CD4-positive, alpha-beta T cell treated with Interferon alpha-2 for 1 hour (primary cell): ENCODE measurements around the gene SCN7A.
A peak's percentile ranks its signal among the peaks of the same experiment; 100 is the strongest.
"Not testable (repeated sequence)": the region's sequence is repeated elsewhere in the genome, so short reads cannot be mapped to it uniquely, and the experiment has no call there.

Experiments used
- DNase-seq, 2 donors: peaks; one replicate each; pipeline ENCODE4 v3.0.0-alpha.2; 2020 to 2022

SCN7A gene

GRCh38 chr2:166388481-166389070 lies 105.5 kb downstream of the SCN7A start:
- DNase-seq, result no peak

GRCh38 chr2:166385313-166385712 lies 108.7 kb downstream of the SCN7A start:
- no peak for DNase-seq

DNA sequence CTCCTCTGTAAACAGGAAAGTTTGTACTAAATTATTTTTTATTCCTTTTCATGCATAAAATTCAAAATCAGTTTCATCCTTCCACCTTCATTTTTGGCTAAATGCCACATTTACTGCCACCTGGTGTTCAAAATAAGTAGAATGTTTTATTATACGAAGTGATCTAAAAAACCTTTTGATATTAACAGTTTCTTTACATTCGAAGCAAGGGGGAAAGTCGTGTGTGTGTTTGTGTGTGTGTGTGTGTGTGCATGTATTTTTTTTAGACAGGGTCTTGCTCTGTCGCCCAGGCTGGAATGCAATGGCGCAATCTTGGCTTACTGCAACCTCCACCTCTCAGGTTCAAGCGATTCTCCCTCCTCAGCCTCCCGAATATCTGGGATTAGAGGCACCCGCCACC lies 109.3 kb downstream of the SCN7A start:
- no peak for DNase-seq

- DNase-seq, result no peak
These were observed 111.6 kb downstream of the SCN7A start for GRCh38 chr2:166382448-166382847.

DNA sequence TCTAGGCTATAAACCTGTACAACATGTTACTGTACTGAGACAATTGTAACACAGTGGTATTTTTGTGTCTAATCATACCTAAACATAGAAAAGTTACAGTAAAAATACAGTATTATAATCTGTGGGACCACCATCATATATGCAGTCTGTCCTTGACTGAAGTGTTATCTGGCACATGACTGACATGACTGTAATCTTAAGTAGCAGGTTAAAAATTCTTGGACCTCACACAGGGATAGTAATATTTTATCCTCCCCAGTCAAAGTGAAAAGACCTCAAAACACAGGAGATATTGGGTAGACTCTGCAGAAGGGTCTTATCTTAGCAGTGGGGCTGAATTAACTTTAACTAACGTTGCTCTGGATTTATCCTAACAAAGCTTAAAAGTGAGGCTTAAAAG lies 113.4 kb downstream of the SCN7A start:
- no peak for DNase-seq

GRCh38 chr2:166376873-166377272 lies 117.2 kb downstream of the SCN7A start:
- DNase-seq, result no peak

DNA sequence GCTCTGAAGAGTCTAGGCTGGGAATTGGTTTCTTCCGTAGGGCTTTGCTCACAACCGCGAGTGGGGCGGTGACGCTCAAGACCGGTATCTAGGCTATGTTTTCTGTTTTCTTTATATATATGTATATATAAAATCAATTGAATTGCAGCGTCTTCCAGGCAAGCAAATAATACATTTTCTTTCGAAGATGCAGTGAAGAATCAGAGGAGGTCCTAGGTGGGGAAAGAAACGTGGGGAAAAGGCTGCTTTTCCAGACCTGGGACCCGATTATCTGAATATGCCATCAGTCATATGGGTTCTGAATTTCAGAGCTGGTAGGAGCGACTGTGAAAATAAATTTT lies 117.6 kb downstream of the SCN7A start:
- no peak for DNase-seq

DNA sequence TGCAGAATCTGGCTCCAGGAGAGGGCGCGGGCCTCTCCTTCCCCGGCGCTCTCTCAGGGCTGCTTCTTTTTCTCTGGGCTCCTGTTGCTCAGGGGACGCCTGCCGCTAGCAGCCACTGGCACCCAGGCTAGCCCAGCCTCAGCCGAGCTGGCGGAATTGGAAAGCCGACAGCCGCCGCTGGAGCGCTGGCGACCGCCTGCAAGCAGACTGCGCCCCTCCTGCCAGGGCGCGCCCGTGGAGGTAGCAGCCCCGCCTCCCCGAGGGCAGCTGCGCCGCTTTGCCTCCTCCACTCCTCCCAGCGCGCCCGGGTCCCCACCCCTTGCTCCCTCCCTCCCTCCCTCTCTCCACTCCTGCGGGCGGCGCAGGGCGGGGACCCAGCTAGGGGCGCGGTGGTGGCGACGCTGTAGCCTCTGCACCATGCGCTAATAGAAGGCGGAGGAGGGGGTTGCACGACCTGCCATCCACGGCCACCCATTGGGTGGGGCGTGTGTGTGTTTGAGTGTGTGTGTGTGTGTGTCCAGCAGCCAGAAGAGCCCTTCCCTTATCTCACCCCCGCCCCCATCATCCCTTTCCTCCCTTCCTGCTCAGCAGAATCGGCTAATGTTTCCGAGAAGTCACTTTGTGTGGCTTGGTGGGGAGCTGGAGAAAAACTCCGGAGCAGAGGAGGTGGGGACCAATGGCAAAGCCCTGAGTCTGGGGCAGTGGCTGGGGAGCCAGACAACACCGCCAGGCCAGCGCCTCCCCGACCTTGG lies 118.1 kb downstream of the SCN7A start, which contains the start of gene SCN9A:
Gene SCN9A (minus strand): TSS at position 209 of the 752 bp plus-strand sequence. CDS start 64,188 bp downstream, outside the sequence.
- peak in 1 of 2 donors; percentile 15 for DNase-seq

- DNase-seq, result no peak
These were observed 118.8 kb downstream of the SCN7A start for GRCh38 chr2:166375195-166375735.

- no peak for DNase-seq
These were observed 120.1 kb downstream of the SCN7A start for GRCh38 chr2:166373951-166374350.

DNA sequence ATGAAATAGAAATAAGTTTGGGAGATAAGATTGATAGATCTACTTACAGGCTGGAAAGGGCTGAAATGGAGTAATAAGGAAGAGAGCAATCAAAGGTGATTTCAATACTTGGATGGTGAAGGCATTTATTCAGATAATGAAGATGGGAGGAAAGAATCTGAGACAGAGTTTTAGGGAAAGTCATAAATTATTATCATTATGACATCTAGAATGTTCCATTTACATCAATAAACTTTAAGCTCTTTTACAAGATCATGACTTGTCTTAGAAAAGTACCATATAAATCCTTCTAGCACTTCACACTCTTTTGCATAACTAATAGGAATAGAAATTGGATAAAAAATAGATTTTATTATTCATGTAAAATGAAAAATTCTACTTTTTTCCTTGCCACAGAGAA lies 120.5 kb downstream of the SCN7A start:
- DNase-seq, result no peak

DNA sequence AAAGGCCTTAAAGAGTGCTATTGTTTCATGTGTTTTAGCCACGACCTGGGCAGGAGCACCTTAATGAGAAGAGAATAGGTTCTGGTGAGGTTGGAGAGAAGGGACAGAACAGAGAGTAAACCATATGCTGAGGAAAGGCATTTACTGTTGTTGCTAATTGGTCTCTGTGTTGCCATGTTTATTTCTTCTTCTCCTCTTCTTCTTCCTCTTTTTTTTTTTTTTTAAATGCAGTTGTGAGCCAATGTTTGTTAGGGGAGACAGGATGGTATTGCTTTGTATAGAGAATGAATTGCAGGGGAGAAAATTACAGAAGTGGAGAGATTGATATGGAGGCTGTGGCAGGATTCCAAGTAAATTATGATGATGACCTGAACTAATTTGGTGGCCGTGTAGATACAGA lies 120.9 kb downstream of the SCN7A start:
- DNase-seq, result no peak

- DNase-seq, result no peak
These were observed 122.0 kb downstream of the SCN7A start for GRCh38 chr2:166372046-166372445.

DNA sequence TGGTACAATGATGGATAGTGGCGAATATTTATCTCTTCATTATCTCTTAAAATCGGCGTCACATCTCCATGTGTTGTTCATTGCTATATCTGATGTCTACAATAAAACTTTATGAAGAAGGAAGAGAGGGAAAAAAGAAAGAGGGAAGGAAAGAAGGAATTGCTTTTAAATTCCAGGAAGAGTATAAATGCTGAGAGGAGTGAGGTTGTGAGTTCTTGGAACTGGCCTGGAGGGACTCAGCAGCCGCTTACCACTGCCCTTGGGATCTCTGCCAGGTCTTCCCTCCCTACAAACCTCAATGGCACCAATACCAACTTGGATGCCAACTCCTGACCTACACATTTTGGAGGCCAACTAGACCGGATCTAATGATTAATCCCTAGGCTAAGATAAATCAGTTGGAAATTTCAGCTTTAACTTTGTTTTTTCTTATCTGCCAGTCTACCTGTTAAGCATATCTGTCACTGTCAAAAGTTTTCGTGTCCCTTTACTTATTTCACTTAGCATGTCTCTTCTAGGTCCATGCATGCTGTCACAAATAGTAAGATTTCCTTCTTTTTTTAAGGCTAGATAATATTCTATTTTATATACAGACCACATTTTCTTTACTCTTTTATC lies 128.1 kb downstream of the SCN7A start:
- DNase-seq, result no peak

DNA sequence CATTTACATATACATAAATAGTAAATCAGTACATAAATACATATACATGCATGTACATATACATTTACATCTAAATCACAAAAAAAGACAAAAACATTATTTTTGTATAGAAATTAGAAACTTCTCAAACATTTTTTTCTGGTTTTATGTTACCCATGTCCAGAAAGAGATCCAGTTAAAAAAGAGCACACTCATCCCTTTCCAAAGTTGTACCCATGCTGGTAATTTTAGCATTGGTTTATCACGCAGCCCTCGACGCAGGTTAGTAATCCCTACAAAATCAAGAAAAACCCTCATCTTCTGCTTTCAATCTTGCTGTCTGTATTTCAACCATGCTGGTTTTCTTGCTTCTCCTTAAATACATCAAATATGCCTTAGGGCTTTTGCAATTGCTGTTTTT lies 128.8 kb downstream of the SCN7A start:
- no peak for DNase-seq

DNA sequence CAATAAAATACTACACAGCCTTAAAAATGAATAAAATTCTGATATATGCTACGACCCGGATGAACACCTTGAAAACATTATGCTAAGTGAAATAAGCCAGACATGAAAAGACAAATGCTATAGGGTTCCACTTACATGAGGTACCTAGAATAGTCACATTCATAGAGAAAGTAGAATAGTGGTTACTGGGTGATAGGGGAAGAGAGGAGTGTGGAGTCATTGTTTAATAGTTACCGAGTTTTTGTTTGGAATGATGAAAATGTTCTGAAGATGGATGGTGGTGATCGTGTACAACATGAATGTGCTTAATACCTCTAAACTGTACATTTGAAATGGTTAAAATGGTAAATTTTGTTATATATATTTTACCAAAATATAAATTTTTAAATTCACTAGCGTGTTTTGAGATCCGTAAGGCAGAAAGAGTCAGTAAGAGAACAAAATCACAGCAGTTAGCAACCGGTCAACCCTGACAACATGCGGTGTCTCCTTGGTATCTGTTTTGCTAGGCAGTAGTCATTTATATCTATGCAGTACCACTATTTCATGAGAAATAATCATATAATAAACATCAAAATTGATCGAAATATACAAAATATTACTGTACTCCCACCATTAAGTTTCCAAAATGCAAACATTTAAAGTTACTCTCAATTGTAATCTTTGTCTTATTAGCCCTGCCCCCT lies 129.4 kb downstream of the SCN7A start:
- no peak for DNase-seq

DNA sequence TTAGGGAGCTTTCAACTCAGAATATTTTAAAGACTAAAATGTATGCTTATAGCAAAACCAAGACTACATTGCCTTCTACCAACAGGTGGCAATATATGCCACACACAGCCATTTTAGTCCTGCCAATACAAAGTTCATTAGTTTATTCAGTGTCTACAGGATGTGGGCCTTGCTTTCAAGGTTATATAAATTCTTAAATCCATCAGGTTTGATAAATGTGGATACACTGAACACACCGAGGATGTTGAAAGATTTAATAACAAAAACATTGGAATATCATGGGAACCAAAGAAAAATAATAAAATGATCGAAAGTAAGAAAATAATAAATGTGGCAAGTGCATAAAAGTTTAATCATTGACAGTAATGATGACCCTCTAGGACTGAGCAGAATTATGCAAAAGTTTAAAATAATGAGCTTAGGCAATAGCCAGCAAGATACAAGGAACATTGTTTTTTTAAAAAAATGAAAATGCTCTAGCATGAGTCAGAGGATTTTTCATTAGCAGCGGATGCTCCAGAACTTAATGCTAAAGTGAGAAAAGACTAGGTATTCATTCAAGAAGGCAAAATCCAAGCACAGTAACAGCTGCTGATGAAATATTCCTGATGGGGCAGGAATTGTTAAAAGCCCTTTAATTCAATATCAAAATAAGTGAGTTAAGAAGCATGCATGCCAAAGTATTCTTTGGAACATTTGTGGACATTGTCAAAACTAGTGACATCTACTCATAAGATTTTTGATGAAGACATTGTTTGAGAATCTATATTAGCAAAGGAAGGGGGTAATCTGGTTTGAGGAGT lies 132.5 kb downstream of the SCN7A start:
- DNase-seq, result no peak

DNA sequence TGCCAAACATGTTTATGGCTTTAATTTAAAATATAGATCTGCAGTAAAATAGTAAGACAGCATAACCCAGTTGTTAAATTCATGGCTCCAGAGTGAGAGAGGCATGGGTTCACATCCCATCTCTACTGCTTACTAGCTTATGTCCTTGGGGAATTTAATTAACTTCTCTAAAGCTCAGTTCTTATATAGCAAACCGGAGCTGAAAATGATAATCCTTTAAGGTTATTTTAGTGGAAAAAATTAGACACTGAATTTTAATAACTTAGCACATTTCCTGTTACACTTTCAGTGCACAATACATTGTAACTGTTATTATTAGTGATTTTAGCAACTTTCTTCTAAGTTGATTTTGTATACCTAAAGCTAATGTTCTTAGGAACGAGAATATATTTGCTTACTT lies 133.1 kb downstream of the SCN7A start:
- no peak for DNase-seq

DNA sequence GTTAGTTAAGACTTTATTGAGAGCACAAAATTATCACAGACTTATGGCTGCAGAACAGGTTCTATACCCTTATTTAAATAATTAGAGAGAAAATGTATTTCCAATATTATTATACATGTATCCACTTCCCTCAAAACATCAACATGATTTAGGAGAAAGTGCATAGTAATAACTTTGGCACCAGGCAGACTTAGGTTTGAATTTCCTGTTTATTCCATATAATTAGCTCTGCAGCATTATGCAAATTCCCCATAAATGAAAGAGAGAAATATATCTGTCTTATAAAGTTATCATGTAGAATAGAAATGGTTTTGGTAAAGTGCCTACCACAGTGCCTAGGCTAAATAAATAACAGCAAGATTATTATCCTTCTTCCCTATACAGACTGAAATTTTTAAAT lies 133.6 kb downstream of the SCN7A start:
- DNase-seq, result no peak

- DNase-seq, result not testable (repeated sequence)
These were observed 136.1 kb downstream of the SCN7A start for GRCh38 chr2:166357950-166358321.

DNA sequence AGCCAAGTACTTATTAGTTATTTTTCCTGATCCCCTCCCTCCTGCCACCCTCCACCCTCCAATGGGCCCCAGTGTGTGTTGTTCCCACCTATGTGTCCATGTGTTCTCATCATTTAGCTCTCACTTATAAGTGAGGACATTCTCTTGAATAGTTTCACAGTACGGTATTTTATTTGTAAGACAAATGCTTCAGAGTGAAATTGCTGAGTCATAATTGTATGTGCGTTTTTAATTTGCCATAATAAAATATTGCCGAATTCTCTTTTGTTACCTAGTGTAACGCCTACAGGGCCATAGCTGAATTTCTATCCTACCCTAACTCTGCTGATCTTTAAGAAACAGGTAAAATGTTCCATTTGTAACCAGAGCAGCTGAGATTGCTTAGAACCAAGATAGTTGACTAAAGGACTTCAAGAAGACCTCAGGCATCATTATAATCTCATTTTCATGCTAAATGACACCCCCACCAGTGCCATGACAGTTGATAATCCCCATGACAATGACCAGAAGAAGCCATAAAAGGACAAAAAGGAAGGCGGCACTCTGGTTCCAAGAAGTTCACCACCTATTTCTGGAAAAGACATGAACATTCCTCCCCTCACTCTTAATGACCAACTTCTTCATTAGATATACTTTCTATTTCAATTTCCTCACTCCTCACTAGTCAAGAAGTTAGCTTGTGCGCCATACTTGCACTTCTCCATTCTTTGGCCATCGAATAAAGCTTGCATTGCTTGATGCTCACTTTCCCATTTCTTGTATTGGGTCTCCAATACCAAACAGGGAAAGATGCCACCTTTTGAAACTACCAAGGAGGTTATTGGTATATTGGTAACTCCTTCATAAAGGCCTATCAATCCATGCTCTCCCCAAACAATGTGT lies 136.7 kb downstream of the SCN7A start:
- no peak for DNase-seq
